Measurements from ENCODE around the gene CBARP. TPM values are rescaled to one million over a fixed set of nuclear protein-coding genes. Genes with fewer than 3 reads are reported as not detected.

The CBARP gene, protein sequence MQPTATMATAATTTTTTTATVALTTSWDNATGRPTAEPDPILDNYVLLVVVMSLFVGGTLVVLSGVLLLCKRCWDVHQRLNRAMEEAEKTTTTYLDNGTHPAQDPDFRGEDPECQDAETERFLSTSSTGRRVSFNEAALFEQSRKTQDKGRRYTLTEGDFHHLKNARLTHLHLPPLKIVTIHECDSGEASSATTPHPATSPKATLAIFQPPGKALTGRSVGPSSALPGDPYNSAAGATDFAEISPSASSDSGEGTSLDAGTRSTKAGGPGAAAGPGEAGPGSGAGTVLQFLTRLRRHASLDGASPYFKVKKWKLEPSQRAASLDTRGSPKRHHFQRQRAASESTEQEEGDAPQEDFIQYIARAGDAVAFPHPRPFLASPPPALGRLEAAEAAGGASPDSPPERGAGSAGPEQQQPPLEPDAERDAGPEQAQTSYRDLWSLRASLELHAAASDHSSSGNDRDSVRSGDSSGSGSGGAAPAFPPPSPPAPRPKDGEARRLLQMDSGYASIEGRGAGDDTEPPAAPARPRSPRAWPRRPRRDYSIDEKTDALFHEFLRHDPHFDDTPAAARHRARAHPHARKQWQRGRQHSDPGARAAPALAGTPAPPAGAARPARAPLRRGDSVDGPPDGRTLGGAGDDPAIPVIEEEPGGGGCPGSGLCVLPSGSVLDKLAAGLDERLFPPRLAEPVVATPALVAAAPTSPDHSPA
- total RNA-seq = 2.9 TPM

DNA sequence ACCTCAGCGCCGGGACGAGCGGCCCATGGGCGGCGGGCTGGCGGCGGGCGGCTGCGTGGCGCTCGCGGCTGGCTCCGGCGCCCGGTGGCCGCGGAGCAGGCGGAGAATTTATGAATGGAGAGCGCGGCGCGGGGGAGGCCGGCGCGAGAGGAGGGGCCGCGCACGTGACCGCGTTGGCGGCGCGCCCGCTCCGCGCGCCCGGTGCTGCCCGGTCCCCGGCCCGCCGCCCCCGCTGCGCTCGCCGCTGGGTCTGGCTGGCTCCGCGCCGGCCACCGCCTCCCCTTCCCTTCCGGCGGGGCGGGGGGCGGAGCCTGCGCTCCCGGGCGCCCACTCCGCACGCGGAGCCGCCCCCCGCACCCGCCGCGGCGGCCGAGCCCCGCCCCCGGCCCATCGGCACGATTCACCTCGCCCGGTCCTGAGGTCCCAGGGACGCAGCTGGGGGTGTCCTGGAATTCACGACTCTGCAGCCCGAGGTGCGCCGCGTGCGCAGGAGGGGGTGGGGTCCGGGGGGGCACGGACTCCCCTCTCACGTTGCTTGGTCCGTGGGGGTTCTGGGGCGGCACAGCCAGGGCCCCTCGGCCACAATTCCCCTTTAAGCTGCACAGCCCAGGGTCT, at the start of gene CBARP:
Gene CBARP (minus strand): TSS at position 252 of the 615 bp plus-strand sequence. CDS start 1,905 bp downstream, outside the sequence.
- DNase-seq (ENCODE audit: low spot score) = peak; percentile 78
- intact Hi-C loops (cut with DNase I) = loop anchor here (5.0 kb wide), 1 partner anchor 301 kb away; no protein-coding TSS in a partner anchor

DNA sequence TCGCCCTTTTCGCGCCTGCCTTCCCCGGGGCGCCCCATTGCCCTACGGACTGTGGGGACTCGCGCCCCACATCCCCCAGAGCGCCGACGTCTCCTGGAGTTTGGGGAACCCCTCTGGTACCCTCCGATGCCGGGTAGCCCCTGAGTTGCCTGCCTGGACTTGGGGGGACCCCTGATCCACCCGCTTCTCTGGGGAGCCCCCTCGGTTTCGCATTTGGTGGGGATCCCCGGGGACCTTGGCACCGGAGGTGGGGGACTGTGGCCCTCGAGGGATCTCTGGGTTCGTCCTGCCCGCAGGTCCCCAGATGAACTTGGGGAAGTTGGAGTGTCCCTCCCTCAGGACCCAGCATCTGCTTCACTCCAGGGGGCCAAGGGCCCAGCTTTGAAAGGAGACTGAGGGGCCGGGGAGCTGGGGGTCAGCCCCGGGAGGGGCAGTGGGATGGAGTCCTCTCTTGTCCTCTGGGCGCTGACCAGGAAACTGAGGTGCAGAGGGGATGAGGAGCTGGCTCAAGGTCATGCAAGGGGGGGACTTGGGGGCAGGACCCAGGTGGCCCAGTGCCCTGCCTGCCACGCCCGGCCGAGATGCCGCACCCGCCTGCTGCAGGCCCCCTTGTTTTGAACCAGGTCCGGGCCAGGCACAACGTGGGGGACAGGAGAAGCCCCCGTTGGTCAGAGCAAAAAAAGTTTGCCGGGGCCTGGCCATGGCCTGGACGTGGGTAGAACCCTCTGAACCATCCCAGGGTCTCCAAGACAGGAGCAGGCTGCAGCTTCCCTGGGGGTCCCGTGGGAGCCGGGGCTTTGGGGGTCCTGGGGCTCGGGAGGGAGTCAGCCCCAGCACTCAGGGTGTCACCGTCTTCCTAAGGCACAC, 48.9 kb upstream of the CBARP start:
- DNase-seq (ENCODE audit: low spot score) (no peak), ATAC-seq (no peak)
- intact Hi-C loops (cut with DNase I) = loop anchor here (10.0 kb wide), 1 partner anchor 108 kb away; no protein-coding TSS in a partner anchor

More for the DNA sequence above, at the start of gene CBARP:
- no peak for ATAC-seq

DNA sequence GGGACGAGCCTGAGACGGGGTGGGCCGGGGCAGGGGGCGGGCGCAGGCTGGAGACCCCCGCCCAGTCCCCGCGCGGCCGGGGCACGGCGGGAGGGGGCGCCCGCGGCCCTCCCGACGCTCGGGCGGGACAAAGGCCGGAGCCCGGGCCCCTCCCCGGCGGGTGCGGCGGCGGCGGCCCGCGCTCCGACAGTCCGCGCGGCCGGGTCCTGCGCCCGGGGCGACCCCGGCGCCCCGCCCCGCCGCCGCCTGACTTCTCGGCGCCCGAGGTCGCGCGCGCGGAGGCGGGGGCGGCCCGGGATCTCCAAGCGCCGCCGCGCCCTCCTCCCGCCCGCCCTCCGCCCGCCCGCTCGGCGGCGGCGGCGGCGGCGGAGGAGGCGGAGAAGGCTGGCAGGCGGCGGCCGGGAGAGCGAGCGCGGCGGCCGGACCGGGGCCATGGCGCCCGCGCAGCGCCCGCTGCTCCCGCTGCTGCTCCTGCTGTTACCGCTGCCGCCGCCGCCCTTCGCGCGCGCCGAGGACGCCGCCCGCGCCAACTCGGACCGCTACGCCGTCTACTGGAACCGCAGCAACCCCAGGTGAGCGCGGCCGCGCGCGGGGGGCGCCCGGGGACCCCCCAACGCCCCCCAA, 48.0 kb upstream of the CBARP start, which contains the start of gene EFNA2:
Gene EFNA2 (plus strand): TSS at position 137 of the 624 bp plus-strand sequence. CDS start 296 bp downstream, at position 433.
- intact Hi-C loops (cut with DNase I) = loop anchor here (10.0 kb wide), 1 partner anchor 109 kb away; no protein-coding TSS in a partner anchor
- DNase-seq (ENCODE audit: low spot score) = no peak
- ATAC-seq = no peak

DNA sequence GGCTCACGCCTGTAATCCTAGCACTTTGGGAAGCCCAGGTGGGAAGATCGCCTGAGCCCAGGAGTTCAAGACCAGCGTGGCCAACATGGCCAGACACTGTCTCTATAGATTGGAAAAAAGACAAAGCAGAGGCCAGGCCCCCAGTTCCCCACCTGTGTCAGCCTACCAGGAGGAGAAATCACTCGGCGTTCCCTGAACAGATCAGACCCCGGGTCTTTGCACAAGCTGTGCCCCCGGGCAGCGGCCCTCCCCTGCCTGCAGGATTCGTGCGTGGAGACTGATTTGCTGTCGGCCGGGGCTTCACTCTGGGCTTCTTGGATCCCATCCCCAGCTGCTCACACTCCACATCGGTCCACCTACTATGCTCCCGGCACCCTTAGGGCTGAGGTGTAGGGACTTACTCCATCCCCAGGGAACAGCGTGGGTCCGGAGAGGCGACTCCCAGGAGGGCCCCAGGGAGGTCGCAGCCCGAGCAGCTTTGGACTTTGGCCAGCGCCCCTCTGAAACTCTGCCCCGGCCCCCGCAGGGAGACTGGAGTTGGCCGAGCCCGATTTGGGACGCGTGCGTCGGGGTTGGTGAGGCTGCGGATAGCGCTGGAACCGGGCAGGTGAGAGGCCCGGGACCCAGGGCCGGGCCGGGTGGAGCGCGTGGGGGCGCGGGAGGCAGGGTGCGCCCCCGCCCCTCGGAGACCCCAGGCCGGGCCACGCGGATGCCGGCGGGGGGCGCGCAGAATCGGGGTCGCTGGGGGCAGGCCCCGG, 47.4 kb upstream of the CBARP start:
- DNase-seq (ENCODE audit: low spot score) = no peak
- no peak for ATAC-seq
- intact Hi-C loops (cut with DNase I) = loop anchor here (10.0 kb wide), 1 partner anchor 110 kb away; no protein-coding TSS in a partner anchor

DNA sequence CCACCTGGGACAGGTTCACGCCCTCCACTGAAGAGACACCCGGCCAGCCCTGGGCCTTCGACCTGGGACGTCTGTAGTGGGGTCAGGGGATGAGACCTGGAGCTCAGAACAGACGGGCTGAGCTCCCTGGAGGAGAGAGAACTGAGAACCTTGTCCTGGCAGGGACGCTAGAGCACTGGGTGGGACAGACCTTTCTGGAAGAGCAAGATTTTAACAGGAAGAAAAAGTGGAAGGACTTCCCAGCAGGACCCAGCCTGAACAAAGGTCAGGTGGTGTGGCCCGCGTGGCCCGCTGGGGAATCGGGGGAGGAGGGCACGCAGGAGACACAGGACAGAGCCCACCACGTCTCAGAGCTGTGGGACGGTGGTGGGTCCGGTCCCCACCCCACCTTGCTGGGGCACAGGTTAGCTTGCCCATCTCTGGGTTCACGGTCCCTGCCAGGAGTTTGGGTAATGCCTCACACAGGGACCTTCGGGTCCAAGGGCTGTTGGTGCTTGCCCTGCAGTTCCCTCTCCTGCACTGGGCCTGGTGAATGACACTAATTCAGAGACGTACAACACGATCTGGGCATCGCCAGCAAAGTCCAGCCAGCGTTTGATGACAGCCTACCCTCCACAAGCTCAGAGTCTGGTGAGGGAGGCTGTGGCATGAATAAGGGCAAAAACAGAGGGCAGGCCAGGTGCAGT, 46.6 kb upstream of the CBARP start:
- DNase-seq (ENCODE audit: low spot score) (no peak), ATAC-seq (no peak)
- intact Hi-C loops (cut with DNase I) = loop anchor here (10.0 kb wide), 1 partner anchor 110 kb away; no protein-coding TSS in a partner anchor

DNA sequence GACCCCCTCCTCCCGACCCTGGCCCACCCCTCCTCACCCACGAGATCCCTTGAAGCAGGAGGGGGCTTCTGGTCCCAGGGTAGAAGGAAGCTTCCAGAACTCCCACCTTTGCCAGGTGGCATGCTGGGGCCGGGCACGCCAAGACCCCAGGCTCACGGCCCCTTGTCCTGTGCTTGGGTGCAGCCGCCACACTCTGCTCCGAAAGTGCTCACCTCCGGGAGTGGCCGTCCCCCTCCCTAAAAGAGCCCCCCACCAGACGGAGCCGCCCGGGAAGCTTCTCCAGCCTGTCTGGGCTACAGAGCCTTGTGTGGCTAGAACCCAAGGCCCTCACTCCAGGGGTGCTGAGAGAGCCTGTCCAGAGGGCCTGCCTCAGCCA, 46.1 kb upstream of the CBARP start:
- intact Hi-C loops (cut with DNase I) = loop anchor here (10.0 kb wide), 1 partner anchor 111 kb away; no protein-coding TSS in a partner anchor
- no peak for DNase-seq (ENCODE audit: low spot score)
- ATAC-seq = no peak

DNA sequence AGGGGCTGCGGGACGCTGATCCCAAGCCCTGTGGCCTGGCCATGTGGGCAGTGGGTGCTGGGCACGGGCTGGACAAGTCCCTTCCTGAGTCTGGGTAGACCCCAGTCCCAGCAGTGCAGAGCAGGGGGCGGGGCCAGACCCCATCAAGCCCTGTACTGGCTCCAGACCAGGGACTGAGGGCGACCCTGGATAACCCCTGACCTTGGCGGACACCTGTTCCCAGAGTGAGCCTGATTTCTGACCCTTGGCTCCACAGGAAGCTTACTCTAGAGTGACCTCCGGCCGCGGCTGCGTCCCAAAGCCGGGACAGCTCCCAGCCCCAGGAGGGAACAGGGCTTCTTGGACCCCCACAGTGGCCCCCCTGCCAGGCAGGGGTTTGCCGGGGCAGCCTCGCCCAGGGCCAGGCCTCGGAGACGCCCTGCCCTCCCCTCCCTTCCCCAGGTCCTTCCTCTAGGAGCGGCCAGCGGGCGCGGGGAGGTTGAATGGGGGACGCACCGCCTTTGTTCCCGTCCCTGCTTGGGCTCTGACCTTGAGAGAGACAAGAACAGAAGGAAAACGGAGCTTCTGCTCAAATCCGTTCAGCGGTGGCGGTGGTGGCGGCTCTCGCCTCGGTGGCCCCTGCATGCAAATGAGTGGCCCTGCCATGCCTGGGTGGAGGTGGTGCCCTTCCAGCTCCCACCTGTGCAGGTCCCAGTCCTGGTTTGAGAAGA, 45.6 kb upstream of the CBARP start:
- ATAC-seq (no peak), DNase-seq (ENCODE audit: low spot score) (no peak)
- intact Hi-C loops (cut with DNase I) = loop anchor here (10.0 kb wide), 1 partner anchor 111 kb away; no protein-coding TSS in a partner anchor

DNA sequence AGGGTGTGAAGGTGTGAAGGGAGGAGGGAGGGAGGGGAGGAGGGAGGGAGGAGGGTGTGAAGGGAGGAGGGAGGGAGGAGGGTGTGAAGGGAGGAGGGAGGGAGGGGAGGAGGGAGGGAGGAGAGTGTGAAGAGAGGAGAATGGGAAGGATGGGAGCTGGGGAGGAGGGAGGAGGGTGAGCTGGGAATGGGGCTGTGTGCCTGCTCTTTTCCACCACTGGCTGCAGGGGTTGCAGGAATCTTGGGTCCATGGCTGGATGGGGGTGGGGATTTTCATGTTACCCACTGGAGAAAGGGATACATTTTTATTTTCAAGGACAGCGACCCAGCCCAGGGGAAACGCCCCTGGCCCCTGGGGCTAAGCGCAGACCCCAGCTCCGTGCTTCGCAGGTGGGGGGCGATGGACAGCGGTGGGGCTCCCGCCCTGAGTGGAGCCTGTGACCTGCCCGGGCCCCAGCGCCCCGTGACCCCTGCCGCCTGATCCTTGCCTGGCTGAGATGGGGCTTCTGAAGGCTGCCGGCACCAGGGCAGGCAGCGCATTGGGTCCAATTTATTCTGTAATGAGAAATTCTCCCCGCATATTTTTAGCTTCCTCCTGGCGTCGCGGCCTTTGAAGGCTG, 44.9 kb upstream of the CBARP start:
- ATAC-seq = no peak
- DNase-seq (ENCODE audit: low spot score) = no peak
- intact Hi-C loops (cut with DNase I) = loop anchor here (10.0 kb wide), 1 partner anchor 112 kb away; no protein-coding TSS in a partner anchor

DNA sequence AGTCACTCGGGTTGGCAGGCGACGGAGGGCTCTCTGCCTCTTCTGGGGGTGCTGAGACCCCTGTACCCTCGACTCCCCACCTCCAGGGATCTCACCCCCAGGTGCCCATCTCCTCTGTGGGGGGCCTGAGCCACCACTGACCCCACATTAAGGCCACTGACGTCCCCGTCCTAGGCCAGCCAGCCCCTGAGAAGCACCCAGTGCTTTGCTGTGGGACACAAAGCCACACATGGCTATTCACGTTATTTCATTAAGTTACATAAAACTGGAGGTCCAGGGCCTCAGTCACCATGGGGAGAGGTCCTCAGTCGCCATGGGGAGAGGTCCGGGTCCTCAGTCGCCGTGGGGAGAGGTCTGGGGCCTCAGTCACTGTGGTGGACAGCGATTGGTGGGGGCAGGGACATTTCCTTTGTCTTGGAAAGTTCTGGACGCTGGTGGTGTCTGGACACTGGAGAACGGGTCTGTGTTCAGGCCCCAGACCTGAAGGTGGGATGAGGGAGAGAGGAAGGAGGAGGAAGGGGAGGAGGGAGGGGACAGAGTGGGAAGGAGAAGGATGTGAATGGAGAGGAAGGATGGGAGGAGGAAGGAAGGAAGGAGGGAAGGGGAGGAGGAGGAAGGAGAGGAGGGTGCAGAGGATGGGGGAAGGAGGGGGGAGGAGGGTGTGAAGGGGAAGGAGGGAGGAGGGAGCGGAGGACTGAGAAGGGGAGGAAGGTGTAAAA, 43.9 kb upstream of the CBARP start:
- intact Hi-C loops (cut with DNase I) = loop anchor here (10.0 kb wide), 1 partner anchor 113 kb away; no protein-coding TSS in a partner anchor
- no peak for DNase-seq (ENCODE audit: low spot score)
- no peak for ATAC-seq

DNA sequence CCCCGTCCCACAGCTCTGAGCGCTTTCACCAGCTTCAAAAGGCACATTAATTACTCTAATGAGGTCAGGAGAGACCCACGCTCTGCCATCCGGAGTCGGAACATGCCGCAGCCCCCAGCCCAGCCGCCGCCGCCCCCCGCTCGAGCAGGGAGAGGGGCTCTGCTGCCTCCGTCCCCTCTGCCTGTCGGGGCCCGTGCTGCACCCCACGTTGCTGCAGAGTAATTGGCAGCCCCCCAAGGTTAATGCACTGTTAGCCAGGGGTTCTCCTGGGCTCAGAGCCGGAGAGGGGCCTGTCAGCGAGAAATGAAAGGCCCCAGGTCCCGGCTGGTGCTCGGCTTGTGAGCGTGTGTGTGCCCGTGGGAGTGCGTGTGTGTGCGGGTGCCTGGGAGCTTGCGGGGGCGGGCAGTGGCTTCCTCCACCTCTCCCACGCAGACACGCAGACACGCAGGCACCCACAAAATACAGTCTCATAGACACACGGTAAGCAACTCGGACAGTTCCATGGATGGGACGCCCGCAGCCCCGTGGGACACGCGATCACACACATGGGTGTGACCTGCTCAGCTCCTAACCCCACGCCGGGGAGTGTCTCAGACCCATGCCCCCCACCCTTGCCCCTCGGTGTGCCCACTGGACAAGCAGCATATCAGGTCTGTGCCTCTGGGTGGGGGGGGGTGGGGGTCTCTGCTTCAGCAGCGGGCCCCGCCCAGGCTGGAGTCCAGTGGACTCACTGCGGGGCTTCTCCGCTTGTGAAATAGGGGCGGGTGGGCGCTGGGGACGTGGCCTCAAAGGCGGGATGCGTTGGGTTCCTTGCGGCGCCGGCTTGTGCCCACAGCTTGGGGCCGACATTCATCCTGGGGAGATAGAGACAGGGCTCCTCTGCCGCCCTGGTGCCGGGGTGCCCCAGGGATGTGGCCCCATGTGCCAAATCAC, 43.1 kb upstream of the CBARP start:
- intact Hi-C loops (cut with DNase I) = loop anchor here (10.0 kb wide), 1 partner anchor 114 kb away; no protein-coding TSS in a partner anchor
- no peak for DNase-seq (ENCODE audit: low spot score)
- no peak for ATAC-seq

DNA sequence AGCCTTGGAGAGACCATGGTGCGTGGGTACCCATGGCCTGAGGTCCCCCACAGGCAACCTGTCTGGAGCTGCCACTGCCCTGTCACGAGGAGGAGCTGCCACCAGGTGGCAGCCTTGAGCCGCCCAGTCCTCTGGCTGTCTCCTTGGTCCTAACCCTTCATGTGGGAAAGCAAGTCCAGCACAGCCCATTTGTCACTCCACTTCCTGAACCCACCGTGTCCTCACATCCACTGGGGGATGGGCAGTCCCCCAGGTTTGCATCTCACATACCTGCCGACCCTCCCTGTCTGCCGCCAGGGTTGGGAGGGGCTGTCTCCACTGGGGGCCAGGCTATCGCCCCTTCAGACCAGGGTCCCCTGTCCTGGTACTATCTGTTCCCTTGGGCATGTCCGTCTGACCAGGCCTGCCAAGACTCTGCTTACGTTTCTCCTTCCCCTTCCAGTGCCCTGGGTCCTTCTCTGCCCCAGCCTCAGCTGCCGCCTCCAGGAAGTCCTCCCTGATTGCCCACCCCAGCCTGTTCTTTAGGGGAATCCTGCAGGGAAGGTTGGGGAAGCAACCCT, 42.1 kb upstream of the CBARP start:
- intact Hi-C loops (cut with DNase I) = loop anchor here (10.0 kb wide), 1 partner anchor 115 kb away; no protein-coding TSS in a partner anchor
- peak; percentile 90 for DNase-seq (ENCODE audit: low spot score)

DNA sequence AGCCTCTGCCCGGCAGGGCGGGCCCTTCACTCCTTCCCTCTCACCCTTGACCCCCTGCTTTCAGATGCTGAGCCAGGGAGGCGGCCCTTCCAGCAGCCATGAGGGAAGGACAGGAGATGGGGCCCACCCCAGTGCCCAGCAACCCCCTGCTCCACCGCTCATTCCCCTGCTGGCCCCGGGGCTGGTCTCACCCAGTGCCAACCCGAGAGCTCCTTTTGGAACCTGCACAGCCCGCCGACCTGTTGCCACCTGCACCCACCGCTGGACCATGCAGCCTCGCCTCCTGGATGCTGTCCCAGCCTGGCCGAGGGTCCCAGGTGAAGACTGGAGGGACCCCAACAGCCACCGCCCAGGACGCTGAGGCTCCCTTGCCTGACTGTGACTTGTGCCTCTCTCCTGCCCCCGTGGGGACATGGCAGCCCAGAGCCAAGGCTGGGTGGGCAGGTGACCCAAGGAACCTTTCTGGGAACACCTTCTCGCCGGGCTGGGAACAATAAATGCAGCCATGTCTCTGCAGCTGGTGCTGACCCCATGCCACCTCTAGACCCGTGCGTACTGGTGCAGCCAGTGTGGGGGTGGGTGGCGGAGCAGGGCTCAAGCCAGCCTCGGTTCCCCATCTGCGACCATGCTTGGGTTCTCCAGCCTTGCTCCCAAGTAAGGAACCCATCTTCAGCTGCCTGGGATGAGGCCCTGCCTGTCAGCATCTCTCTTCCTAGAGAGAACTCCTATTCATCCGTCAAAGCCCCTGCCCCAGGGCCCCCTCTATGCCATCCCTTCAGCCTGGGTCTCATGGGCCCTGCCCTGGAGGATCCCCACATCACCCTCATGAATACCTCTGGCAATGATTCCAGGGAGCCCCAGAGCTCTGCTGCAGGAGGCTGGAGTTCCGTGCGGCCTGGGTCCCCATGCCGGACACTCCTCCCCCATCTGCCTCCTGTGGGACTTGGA, 41.2 kb upstream of the CBARP start:
- intact Hi-C loops (cut with DNase I) = no loop called here
- DNase-seq (ENCODE audit: low spot score) (no peak), ATAC-seq (no peak)

More for the DNA sequence above, 42.1 kb upstream of the CBARP start:
- peak; percentile 44 for ATAC-seq
